Neuronal stem cell (in vitro differentiated cells): ENCODE data around the gene WASL.

Source experiments
- DNase-seq: peaks from one replicate; pipeline ENCODE4 v3.0.0-alpha.2; 2013; ENCODE audit warnings: low spot score
- H2AFZ ChIP-seq: one replicate; pipeline ENCODE4 v1.6.1; 2013; ENCODE audit warnings: mild to moderate bottlenecking, low read length, inconsistent platforms
- H2AK5ac ChIP-seq: 2 replicates; pipeline ENCODE4 v1.6.1; 2013; ENCODE audit warnings: low read depth, mild to moderate bottlenecking, inconsistent platforms, low read length, moderate library complexity, mixed read lengths
- H2BK120ac ChIP-seq: 2 replicates; pipeline ENCODE4 v1.6.1; 2013; ENCODE audit warnings: low read depth, mild to moderate bottlenecking, inconsistent platforms, low read length, moderate library complexity, mixed read lengths
- H2BK12ac ChIP-seq: one replicate; pipeline ENCODE4 v1.6.1; 2013; ENCODE audit warnings: low read length, inconsistent platforms
- H2BK15ac ChIP-seq: 2 replicates; pipeline ENCODE4 v1.6.1; 2013; ENCODE audit warnings: mild to moderate bottlenecking, low read length, inconsistent platforms, mixed read lengths
- H2BK5ac ChIP-seq: one replicate; pipeline ENCODE4 v1.6.1; 2013; ENCODE audit warnings: inconsistent platforms, mild to moderate bottlenecking, low read length, moderate library complexity
- H3K14ac ChIP-seq: one replicate; pipeline ENCODE4 v1.6.1; 2013; ENCODE audit warnings: low read length, inconsistent platforms
- H3K18ac ChIP-seq: 2 replicates; pipeline ENCODE4 v1.6.1; 2013; ENCODE audit warnings: low read length, inconsistent platforms
- H3K23ac ChIP-seq: 2 replicates; pipeline ENCODE4 v1.6.1; 2013; ENCODE audit warnings: low read depth, mild to moderate bottlenecking, mixed read lengths, low read length, inconsistent platforms; ENCODE audit not compliant: poor library complexity
- H3K27ac ChIP-seq: replicated peaks from 3 replicates; pipeline ENCODE4 v1.5.1; 2013; ENCODE audit warnings: low read length, inconsistent platforms
- H3K27me3 ChIP-seq, 3 experiments: 2 replicates each; pipeline ENCODE4 v1.6.1; 2013; ENCODE audit warnings: low read length in 3 of 3, mild to moderate bottlenecking in 2 of 3, inconsistent platforms in 1 of 3, low read depth in 1 of 3, mixed read lengths in 1 of 3, moderate library complexity in 1 of 3; ENCODE audit not compliant: control insufficient read depth in 3 of 3, insufficient read depth in 3 of 3
- H3K36me3 ChIP-seq, 2 donors: replicated peaks in 1 of 2; 2 replicates each; pipeline ENCODE4 v1.6.1; 2013; ENCODE audit warnings: low read length in 2 of 2; ENCODE audit not compliant: control insufficient read depth in 2 of 2, insufficient read depth in 2 of 2
- H3K4ac ChIP-seq: 2 replicates; pipeline ENCODE4 v1.6.1; 2013; ENCODE audit warnings: inconsistent platforms, mild to moderate bottlenecking, low read length, moderate library complexity
- H3K4me1 ChIP-seq, 2 donors: 1 replicate in 1 of 2; 2 replicates in 1 of 2; pipeline ENCODE4 v1.6.1; 2013; ENCODE audit warnings: low read length in 2 of 2, low read depth in 1 of 2; ENCODE audit not compliant: control insufficient read depth in 2 of 2, insufficient read depth in 1 of 2
- H3K4me2 ChIP-seq: one replicate; pipeline ENCODE4 v1.6.1; 2013; ENCODE audit warnings: mild to moderate bottlenecking, low read length, inconsistent platforms; ENCODE audit not compliant: insufficient read depth, poor library complexity, severe bottlenecking
- H3K4me3 ChIP-seq, 2 donors: 2 replicates each; pipeline ENCODE4 v1.5.1; 2013; ENCODE audit warnings: low read length in 2 of 2, mild to moderate bottlenecking in 2 of 2, inconsistent platforms in 1 of 2, moderate library complexity in 1 of 2
- H3K79me1 ChIP-seq: one replicate; pipeline ENCODE4 v1.6.1; 2013; ENCODE audit warnings: low read depth, mild to moderate bottlenecking, inconsistent platforms, low read length, moderate library complexity
- H3K9ac ChIP-seq: one replicate; pipeline ENCODE4 v1.6.1; 2013; ENCODE audit warnings: mild to moderate bottlenecking, low read depth, low read length, inconsistent platforms; ENCODE audit not compliant: poor library complexity
- H3K9me3 ChIP-seq, 2 donors: replicated peaks in 1 of 2; 2 replicates each; pipeline versions ENCODE3 to v1.6.1; 2013; ENCODE audit warnings: low read length in 2 of 2, mild to moderate bottlenecking in 2 of 2, inconsistent platforms in 1 of 2, low read depth in 1 of 2, mixed read lengths in 1 of 2, moderate library complexity in 1 of 2; ENCODE audit not compliant: control insufficient read depth in 2 of 2, insufficient read depth in 1 of 2
- H4K8ac ChIP-seq: one replicate; pipeline ENCODE4 v1.6.1; 2013; ENCODE audit warnings: low read depth, mild to moderate bottlenecking, inconsistent platforms, low read length, moderate library complexity
- H4K91ac ChIP-seq: one replicate; pipeline ENCODE4 v1.6.1; 2013; ENCODE audit warnings: low read length, low read depth, mild to moderate bottlenecking, inconsistent platforms; ENCODE audit not compliant: poor library complexity
- whole genome bisulfite sequencing, 2 donors: extraction: QIAGEN DNeasy Blood & Tissue Kit; methylation state at CpG; one replicate each; pipeline ENCODE4 v1.1.7; 2013; ENCODE audit warnings: missing lambda C conversion rate in 2 of 2, mixed read lengths in 1 of 2; ENCODE audit not compliant: insufficient read length in 2 of 2, insufficient replicate concordance in 1 of 2; ENCODE audit errors: extremely low coverage in 2 of 2; 5-methylcytosine and 5-hydroxymethylcytosine counted together

Gene WASL

DNA sequence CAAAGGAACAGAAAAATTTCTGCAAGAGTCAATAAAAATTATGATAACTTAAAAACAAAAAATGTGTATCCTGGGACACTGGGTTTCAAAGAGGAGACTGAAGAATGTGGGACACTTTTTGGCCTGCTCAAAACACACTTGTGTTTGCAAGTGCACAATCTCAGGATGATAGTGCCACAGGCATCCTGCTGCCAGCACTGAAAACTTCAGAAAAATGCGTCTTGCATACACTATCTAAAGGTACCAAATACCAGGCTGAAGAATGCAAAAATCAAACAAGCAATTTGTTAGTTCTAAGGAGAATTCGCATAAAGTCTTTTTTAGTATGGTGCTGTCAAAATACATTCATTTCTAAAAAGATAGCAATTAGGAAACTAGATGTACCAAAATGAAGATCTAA is 38.1 kb downstream of the WASL start:
- no peak for DNase-seq
- no peak overlapping the region for H2AFZ ChIP-seq
- H4K8ac ChIP-seq = no peak overlapping the region
- H3K4me2 ChIP-seq = no peak overlapping the region
- H3K79me1 ChIP-seq = no peaks in the 10 kb centered on the region
- H2BK5ac ChIP-seq = no peak overlapping the region
- no peak overlapping the region for H2AK5ac ChIP-seq
- no peak overlapping the region for H3K4me3 ChIP-seq
- no peak overlapping the region for H3K18ac ChIP-seq
- peaks cover 5 to 46% of the 10 kb centered on the region in 2 donors for H3K36me3 ChIP-seq
- H2BK120ac ChIP-seq = no peak overlapping the region
- no peak overlapping the region for H3K4ac ChIP-seq
- no peak overlapping the region for H3K14ac ChIP-seq
- no CpG with 5 or more reads among the region's 2 CpGs for WGBS, 2 donors
- no peak overlapping the region for H3K23ac ChIP-seq
- no peaks in the 10 kb centered on the region for H3K27me3 ChIP-seq
- no peak overlapping the region for H3K9ac ChIP-seq
- H2BK12ac ChIP-seq = no peak overlapping the region
- no peak overlapping the region for H3K27ac ChIP-seq
- no peak overlapping the region for H4K91ac ChIP-seq
- H2BK15ac ChIP-seq = no peak overlapping the region
- peaks cover 0 to 2% of the 10 kb centered on the region in 2 donors for H3K4me1 ChIP-seq
- no peaks in the 10 kb centered on the region for H3K9me3 ChIP-seq

DNA sequence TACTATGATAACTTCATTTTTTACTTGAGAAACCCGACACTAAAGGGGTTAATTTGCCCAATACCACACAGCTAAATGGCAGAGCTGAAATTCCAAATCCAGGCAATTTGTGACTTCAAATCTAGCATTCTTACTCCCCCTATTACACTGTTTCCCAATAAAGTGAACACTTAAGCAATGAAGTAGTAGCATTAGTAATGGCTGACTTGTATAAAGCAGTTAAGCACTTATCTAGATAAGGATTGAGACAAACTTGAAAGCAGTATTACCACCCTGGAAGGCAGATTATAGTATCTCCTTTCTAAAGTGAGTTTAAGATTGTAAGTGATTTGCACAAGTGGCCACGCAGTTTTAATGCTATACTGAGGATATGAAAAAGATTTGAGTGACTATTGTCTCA is 39.3 kb downstream of the WASL start:
- Histone ChIP-seq H3K36me3 (peaks cover 5 to 58% of the 10 kb centered on the region in 2 donors), H3K4ac (no peak overlapping the region), H2AK5ac (no peak overlapping the region), H2BK12ac (no peak overlapping the region), H3K4me3 (no peak overlapping the region), H2BK15ac (no peak overlapping the region), H3K9ac (no peak overlapping the region), H3K23ac (no peak overlapping the region), H4K91ac (no peak overlapping the region), H3K27me3 (no peaks in the 10 kb centered on the region), H3K79me1 (no peaks in the 10 kb centered on the region), H3K4me2 (no peak overlapping the region), H3K14ac (no peak overlapping the region), H3K18ac (no peak overlapping the region), H4K8ac (no peak overlapping the region), H3K27ac (no peak overlapping the region), H3K4me1 (peaks cover 0 to 2% of the 10 kb centered on the region in 2 donors), H3K9me3 (no peaks in the 10 kb centered on the region), H2AFZ (no peak overlapping the region), H2BK120ac (no peak overlapping the region), H2BK5ac (no peak overlapping the region)
- no CpG with 5 or more reads among the region's 2 CpGs for WGBS, 2 donors
- DNase-seq = no peak

DNA sequence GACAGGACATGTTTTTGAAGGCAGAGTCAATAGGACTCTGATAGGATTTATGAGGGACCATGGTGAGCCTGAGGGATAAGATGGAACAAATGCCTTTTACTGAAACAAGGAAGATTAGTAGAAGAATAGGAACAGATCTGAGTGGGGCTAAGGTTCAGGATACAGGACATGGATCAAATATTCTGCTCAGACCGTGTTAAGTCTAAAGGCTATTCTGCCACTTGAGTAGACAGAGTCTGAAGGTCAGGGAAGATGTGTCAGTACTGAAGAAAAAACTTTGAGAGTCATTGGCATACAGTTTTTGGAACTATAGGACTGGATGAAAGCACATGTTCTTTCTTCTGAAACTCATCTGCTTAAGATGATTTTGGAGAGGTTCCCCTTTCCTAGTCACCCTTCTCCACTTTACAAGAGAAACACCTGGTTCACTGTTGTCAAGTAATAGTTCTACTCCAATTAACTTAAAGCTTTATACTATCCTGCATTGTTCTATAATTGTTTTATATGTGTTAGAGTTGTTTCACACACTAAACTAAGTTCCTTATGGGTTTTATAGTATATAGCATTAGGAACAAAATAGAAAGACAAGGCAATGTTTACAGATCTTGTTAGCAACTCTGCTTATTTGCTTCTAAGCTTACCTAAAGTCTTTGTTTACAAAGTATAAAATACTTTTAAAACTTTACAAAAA is 43.4 kb downstream of the WASL start:
- no peak overlapping the region for H3K4me3 ChIP-seq
- WGBS, 2 donors = no CpG with 5 or more reads among the region's 1 CpG
- no peak overlapping the region for H2BK5ac ChIP-seq
- DNase-seq = no peak
- H3K27me3 ChIP-seq = no peaks in the 10 kb centered on the region
- peaks cover 5 to 84% of the 10 kb centered on the region in 2 donors for H3K36me3 ChIP-seq
- no peak overlapping the region for H3K14ac ChIP-seq
- no peaks in the 10 kb centered on the region for H3K9me3 ChIP-seq
- no peak overlapping the region for H2BK15ac ChIP-seq
- H3K27ac ChIP-seq = no peak overlapping the region
- H3K9ac ChIP-seq = no peak overlapping the region
- no peak overlapping the region for H4K91ac ChIP-seq
- no peaks in the 10 kb centered on the region for H3K79me1 ChIP-seq
- no peak overlapping the region for H2AFZ ChIP-seq
- H2BK12ac ChIP-seq = no peak overlapping the region
- no peak overlapping the region for H3K4me2 ChIP-seq
- H2AK5ac ChIP-seq = no peak overlapping the region
- H3K4me1 ChIP-seq = no peaks in the 10 kb centered on the region
- no peak overlapping the region for H3K23ac ChIP-seq
- no peak overlapping the region for H2BK120ac ChIP-seq
- no peak overlapping the region for H3K4ac ChIP-seq
- no peak overlapping the region for H3K18ac ChIP-seq
- no peak overlapping the region for H4K8ac ChIP-seq

DNA sequence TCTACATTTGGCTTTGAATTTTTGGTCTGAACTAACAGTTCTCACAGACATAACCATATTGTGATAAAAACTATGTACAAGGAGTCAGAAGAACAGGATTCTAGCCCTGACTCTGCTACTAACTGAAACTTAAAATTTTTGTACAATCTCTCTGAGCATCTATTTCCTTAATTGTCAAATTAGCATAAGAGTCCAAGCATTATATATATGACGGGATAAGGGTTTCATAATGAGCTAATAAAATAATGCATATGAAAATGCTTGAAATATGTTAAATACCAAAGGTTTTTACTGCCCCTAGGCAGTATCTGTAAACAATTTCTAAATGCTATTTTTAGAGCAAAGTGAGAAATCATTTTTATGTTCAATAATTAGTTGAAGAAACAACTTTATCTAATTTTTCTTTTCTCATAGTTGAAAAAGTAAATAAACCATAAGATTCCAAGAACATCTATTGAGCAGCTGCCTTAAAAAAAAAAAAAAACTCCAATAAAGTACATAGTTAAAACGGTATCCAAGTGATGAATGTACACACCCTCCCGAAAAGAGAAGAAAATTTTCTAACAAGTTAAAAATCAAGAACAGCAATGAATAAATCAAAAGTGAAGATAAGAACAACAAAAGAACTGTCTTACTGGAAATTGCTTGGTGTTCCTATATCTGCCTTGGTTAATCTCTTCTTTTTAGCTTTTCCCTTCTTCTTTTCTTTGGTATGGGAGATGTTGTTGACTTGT is 52.7 kb downstream of the WASL start:
- no peak overlapping the region for H3K14ac ChIP-seq
- H3K4me1 ChIP-seq = peaks cover 0 to 2% of the 10 kb centered on the region in 2 donors
- H3K4me2 ChIP-seq = no peak overlapping the region
- no peak overlapping the region for H2AFZ ChIP-seq
- H3K27ac ChIP-seq = no peak overlapping the region
- no peak for DNase-seq
- H3K79me1 ChIP-seq = peaks cover 2% of the 10 kb centered on the region
- H3K18ac ChIP-seq = no peak overlapping the region
- H3K36me3 ChIP-seq = peaks cover 5 to 96% of the 10 kb centered on the region in 2 donors
- no peak overlapping the region for H2BK15ac ChIP-seq
- no peak overlapping the region for H2BK5ac ChIP-seq
- no peak overlapping the region for H3K9ac ChIP-seq
- WGBS, 2 donors = no CpG with 5 or more reads among the region's 3 CpGs
- no peaks in the 10 kb centered on the region for H3K27me3 ChIP-seq
- no peak overlapping the region for H3K4ac ChIP-seq
- no peak overlapping the region for H4K8ac ChIP-seq
- H3K23ac ChIP-seq = no peak overlapping the region
- H2BK12ac ChIP-seq = no peak overlapping the region
- no peak overlapping the region for H3K4me3 ChIP-seq
- H4K91ac ChIP-seq = no peak overlapping the region
- peaks cover 0 to 2% of the 10 kb centered on the region in 2 donors for H3K9me3 ChIP-seq
- H2AK5ac ChIP-seq = no peak overlapping the region
- H2BK120ac ChIP-seq = no peak overlapping the region
